ENCODE results near the gene DAO. TPM values are rescaled to one million over a fixed set of nuclear protein-coding genes. Genes with fewer than 3 reads are reported as not detected.

Gene DAO
- total RNA-seq, 1 experiment from 2014 or later = not detected

DNA sequence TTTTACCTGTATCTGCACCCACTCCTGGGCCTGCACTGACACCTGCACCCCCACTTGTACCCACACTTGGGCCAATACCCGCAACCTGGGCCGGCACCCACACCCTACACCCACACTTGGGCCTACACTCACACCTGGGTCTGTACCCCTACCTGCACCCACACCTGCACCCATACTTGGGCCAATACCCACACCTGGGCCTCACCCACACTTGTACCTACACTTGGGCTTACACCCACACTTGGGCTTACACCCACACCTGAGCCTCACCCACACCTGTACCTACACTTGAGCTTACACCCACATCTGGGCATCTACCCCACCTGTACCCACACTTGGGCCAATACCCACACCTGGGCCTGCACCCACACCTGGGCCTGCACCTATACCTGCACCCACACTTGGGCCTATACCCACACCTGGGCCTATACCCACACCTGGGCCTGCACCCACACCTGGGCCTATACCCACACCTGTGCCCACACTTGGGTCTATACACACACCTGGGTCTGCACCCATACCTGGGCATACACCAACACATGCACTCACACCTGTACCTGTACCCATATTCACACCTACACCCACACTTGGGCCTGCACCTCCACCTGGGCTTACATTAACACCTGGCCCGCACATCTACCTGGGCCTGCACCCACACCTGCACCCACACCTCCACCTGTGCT lies 39.2 kb downstream of the DAO start:
- Histone ChIP-seq H3K23me2 (ENCODE audit: insufficient read length, low read depth, low read length, poor library complexity, severe bottlenecking) (no peaks in the 10 kb centered on the region), H2BK20ac (ENCODE audit: low read depth, low read length, poor library complexity, severe bottlenecking) (no peak overlapping the region), H2BK5ac (ENCODE audit: insufficient read length, low read length) (no peak overlapping the region), H3K79me1 (ENCODE audit: insufficient read depth, low read depth, low read length, poor library complexity, severe bottlenecking) (no peaks in the 10 kb centered on the region), H3T11ph (ENCODE audit: low read length) (no peak overlapping the region), H3K27ac (ENCODE audit: insufficient read length, low read depth, low read length) (no peak overlapping the region), H3K14ac (ENCODE audit: insufficient read depth, low read length) (no peak overlapping the region; the same call in 1 of the 2 replicates), H3K9ac (ENCODE audit: extremely low read depth, insufficient read length, low read length) (no peak overlapping the region), H2BK120ac (ENCODE audit: low read depth, low read length, poor library complexity, severe bottlenecking) (no peak overlapping the region), H2BK12ac (ENCODE audit: insufficient read length, low read depth, low read length) (no peak overlapping the region), H2BK15ac (ENCODE audit: low read depth, low read length) (no peak overlapping the region), H3K4ac (ENCODE audit: low read depth, low read length) (no peak overlapping the region), H3K4me1 (ENCODE audit: insufficient read depth, low read length) (no peaks in the 10 kb centered on the region), H3K56ac (ENCODE audit: insufficient read length, low read depth, low read length) (no peak overlapping the region), H3K4me2 (ENCODE audit: insufficient read depth, insufficient read length, low read length) (no peak overlapping the region), H4K91ac (ENCODE audit: insufficient read length, low read depth, low read length) (no peak overlapping the region), H3K79me2 (ENCODE audit: insufficient read depth, low read length) (no peaks in the 10 kb centered on the region), H4K8ac (replicated peaks; ENCODE audit: insufficient read length, low read depth, low read length) (no peak overlapping the region), H2AFZ (ENCODE audit: low read length) (no peak overlapping the region), H4K20me1 (ENCODE audit: control insufficient read depth, insufficient read depth, insufficient read length) (no peaks in the 10 kb centered on the region), H3K18ac (ENCODE audit: insufficient read length, low read depth, low read length) (no peak overlapping the region), H2AK5ac (ENCODE audit: insufficient read length, low read length) (no peak overlapping the region), H3K27me3 (ENCODE audit: insufficient read depth, low read length) (no peaks in the 10 kb centered on the region), H3K9me3 (ENCODE audit: control insufficient read depth, low read depth, low read length) (no peaks in the 10 kb centered on the region), H4K5ac (ENCODE audit: insufficient read length, low read depth, low read length) (no peak overlapping the region), H3K23ac (ENCODE audit: insufficient read length, low read depth, low read length) (no peak overlapping the region)
- Mint-ChIP-seq H3K27me3 (ENCODE audit: low read depth) (peaks cover 25% of the 10 kb centered on the region), H3K36me3 (ENCODE audit: insufficient read depth in 1 of 3, low read depth in 3 of 3) (peaks cover 0 to 2% (median 0%) of the 10 kb centered on the region in 3 experiments; a peak in 2 of 7 replicates), H3K27ac (peak overlapping the region in 1 of 3 experiments; percentile 85; a peak in 2 of 7 replicates), H3K9me3 (no peaks in the 10 kb centered on the region; a peak in 2 of 5 replicates), H3K4me1 (no peaks in the 10 kb centered on the region; a peak in 1 of 4 replicates), H3K4me3 (no peak overlapping the region; a peak in 1 of 5 replicates)
- WGBS (ENCODE audit: extremely low coverage, insufficient read length, low lambda C conversion rate) = no CpG with 5 or more reads among the region's 3 CpGs
- no peak for DNase-seq
- no peak for TF ChIP-seq CTCF (conservative IDR thresholded peaks at IDR 0.05)

Measured in H9 (cell line).